Liver (tissue), 9 donors: ENCODE measurements around the gene SMPD2. TPM values are rescaled to one million over a fixed set of nuclear protein-coding genes. Genes with fewer than 3 reads are reported as not detected.

Source experiments
- DNase-seq: peaks from one replicate; pipeline ENCODE4 v3.0.0-alpha.2; 2017; ENCODE audit warnings: low spot score
- H3K27ac ChIP-seq, 2 donors: one replicate each; pipeline ENCODE4 v1.7.0; 2013; ENCODE audit warnings: inconsistent platforms in 2 of 2, low read length in 2 of 2, control low read depth in 1 of 2, low read depth in 1 of 2, mild to moderate bottlenecking in 1 of 2
- H3K27me3 ChIP-seq, 4 donors: one replicate each; pipeline versions ENCODE4 v1.6.1 to v1.7.0; 2013; ENCODE audit warnings: low read length in 3 of 4, inconsistent platforms in 1 of 4, mild to moderate bottlenecking in 1 of 4, moderate library complexity in 1 of 4; ENCODE audit not compliant: control insufficient read depth in 4 of 4, insufficient read depth in 4 of 4
- H3K36me3 ChIP-seq, 4 donors: one replicate each; pipeline versions ENCODE4 v1.6.1 to v1.7.0; 2013; ENCODE audit warnings: low read length in 3 of 4, mild to moderate bottlenecking in 3 of 4, low read depth in 1 of 4, moderate library complexity in 1 of 4; ENCODE audit not compliant: control insufficient read depth in 4 of 4, insufficient read depth in 3 of 4
- H3K4me1 ChIP-seq, 4 donors: one replicate each; pipeline versions ENCODE4 v1.6.1 to v1.7.0; 2013; ENCODE audit warnings: low read length in 3 of 4, mild to moderate bottlenecking in 3 of 4, moderate library complexity in 1 of 4; ENCODE audit not compliant: control insufficient read depth in 4 of 4, insufficient read depth in 4 of 4
- H3K4me3 ChIP-seq, 3 donors: one replicate each; pipeline versions ENCODE4 v1.6.1 to v1.7.0; 2013; ENCODE audit warnings: low read length in 3 of 3, control low read depth in 1 of 3, low read depth in 1 of 3, mild to moderate bottlenecking in 1 of 3
- H3K9ac ChIP-seq, 2 donors: one replicate each; pipeline ENCODE4 v1.7.0; 2013; ENCODE audit warnings: low read length in 2 of 2, mild to moderate bottlenecking in 2 of 2, moderate library complexity in 2 of 2, control low read depth in 1 of 2, low read depth in 1 of 2
- H3K9me3 ChIP-seq, 4 donors: one replicate each; pipeline versions ENCODE4 v1.6.1 to v1.7.0; 2013; ENCODE audit warnings: low read length in 3 of 4; ENCODE audit not compliant: control insufficient read depth in 4 of 4
- EGR1 ChIP-seq, 2 donors: IDR thresholded peaks; 2 replicates each; pipeline ENCODE4 v1.6.1; 2016 to 2018; ENCODE audit warnings: antibody characterized with exemption in 2 of 2, low read depth in 2 of 2
- FOXA2 ChIP-seq: IDR thresholded peaks from 2 replicates; pipeline ENCODE4 v1.6.1; 2016; ENCODE audit warnings: antibody characterized with exemption
- GABPA ChIP-seq, 2 donors: IDR thresholded peaks in 1 of 2; conservative IDR thresholded peaks in 1 of 2; 2 replicates each; pipeline ENCODE4 v1.6.1; 2016; ENCODE audit warnings: antibody characterized with exemption in 2 of 2, mild to moderate bottlenecking in 1 of 2, moderate library complexity in 1 of 2
- HNF4G ChIP-seq: IDR thresholded peaks from 2 replicates; pipeline ENCODE4 v1.6.1; 2016; ENCODE audit warnings: antibody characterized with exemption
- JUND ChIP-seq, 2 donors: IDR thresholded peaks; 2 replicates each; pipeline ENCODE4 v1.6.1; 2016; ENCODE audit warnings: antibody characterized with exemption in 2 of 2
- MAX ChIP-seq: IDR thresholded peaks from 2 replicates; pipeline ENCODE4 v1.6.1; 2016; ENCODE audit warnings: antibody characterized with exemption
- NR2F2 ChIP-seq: IDR thresholded peaks from 2 replicates; pipeline ENCODE4 v1.6.1; 2016; ENCODE audit warnings: antibody characterized with exemption
- REST ChIP-seq: IDR thresholded peaks from 2 replicates; pipeline ENCODE4 v1.6.1; 2016; ENCODE audit warnings: antibody characterized with exemption, mild to moderate bottlenecking
- RXRA ChIP-seq, 2 donors: IDR thresholded peaks; 2 replicates each; pipeline ENCODE4 v1.6.1; 2017 to 2018; ENCODE audit warnings: antibody characterized with exemption in 2 of 2, mild to moderate bottlenecking in 1 of 2
- SP1 ChIP-seq: IDR thresholded peaks from 2 replicates; pipeline ENCODE4 v1.6.1; 2018; ENCODE audit warnings: antibody characterized with exemption, mild to moderate bottlenecking
- TAF1 ChIP-seq: conservative IDR thresholded peaks from 2 replicates; pipeline ENCODE4 v1.6.1; 2016; ENCODE audit warnings: antibody characterized with exemption, mild to moderate bottlenecking
- ZBTB33 ChIP-seq: IDR thresholded peaks from 2 replicates; pipeline ENCODE4 v1.6.1; 2016; ENCODE audit warnings: antibody characterized with exemption
- WGBS: extraction: QIAGEN DNeasy Blood & Tissue Kit; methylation state at CpG from one replicate; pipeline ENCODE4 v1.1.7; 2013; 5-methylcytosine and 5-hydroxymethylcytosine counted together
- polyA plus RNA-seq, 2 donors: library from polyadenylated mRNA; stranded (reverse) in 1 of 2; unstranded in 1 of 2; fragments of 200-250 nt in 1 of 2; fragments of >200 nt in 1 of 2; fragmentation: Nextera tagmentation in 1 of 2; extraction: Ambion mirVana in 1 of 2; gene quantifications; one replicate each; pipeline versions ENCODE4 v1.2.1 to v1.2.3, GENCODE V29; 2013 to 2015
- total RNA-seq, 2 donors: library from RNA; depleted of rRNA; stranded (reverse); fragments of >200 nt; gene quantifications; one replicate each; pipeline ENCODE4 v1.2.3, GENCODE V29; 2014
- TF ChIP-seq, protein P1 (sequence below): fragments of 150-350 bp; IDR thresholded peaks from 2 replicates; pipeline ENCODE4 v1.5.1; 2017; ENCODE audit warnings: improper control_type of control experiment, low read depth, low read length; ENCODE audit not compliant: missing input control
- donor health status: healthy.
- donor health status: healthy.
- donor health status: healthy.
- donor health status: healthy.
- donor health status: healthy.

SMPD2 gene
- total and polyA plus RNA-seq, 4 donors, result 3.3 to 5.1 (median 4.2) TPM

- no peak for DNase-seq
- H3K9me3 ChIP-seq, result no peaks in the 10 kb centered on the region
- TF ChIP-seq ZBTB33 (no peak), JUND (IDR thresholded peaks at IDR 0.05) (no peak)
- H3K4me3 ChIP-seq, result no peak overlapping the region
- no peak overlapping the region for H3K9ac ChIP-seq
- 93% methylated on average over 9 of the region's 9 CpGs for WGBS
- no peaks in the 10 kb centered on the region for H3K36me3 ChIP-seq
- H3K4me1 ChIP-seq, result peaks cover 8 to 19% (median 16%) of the 10 kb centered on the region in 4 donors
- H3K27ac ChIP-seq, result no peak overlapping the region
- H3K27me3 ChIP-seq, result no peaks in the 10 kb centered on the region
Measured at GRCh38 chr6:109452181-109452580, 11.7 kb downstream of the SMPD2 start.

DNA sequence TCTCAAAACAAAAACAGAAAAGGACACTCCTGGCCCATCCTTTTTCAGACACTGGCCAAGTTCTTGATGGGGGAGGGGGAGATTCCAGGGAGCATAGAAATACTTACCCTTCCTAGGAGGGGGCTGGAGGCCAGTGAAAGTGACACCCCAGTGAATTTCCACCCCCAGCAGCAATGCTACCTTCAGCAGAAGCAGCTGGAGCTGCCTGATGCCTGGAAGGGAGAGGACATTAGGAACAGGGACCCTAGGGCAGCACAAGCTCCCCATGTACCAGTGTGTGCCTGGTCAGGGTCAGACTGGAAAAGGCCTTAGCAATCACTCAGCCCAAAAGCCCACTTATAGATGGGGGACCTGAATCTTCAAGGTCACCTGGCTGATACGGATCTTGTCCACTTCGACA is 12.6 kb downstream of the SMPD2 start:
- no peak overlapping the region for H3K4me3 ChIP-seq
- no peaks in the 10 kb centered on the region for H3K36me3 ChIP-seq
- peaks cover 8 to 19% (median 16%) of the 10 kb centered on the region in 4 donors for H3K4me1 ChIP-seq

GRCh38 chr6:109453594-109454495 is 13.3 kb downstream of the SMPD2 start:
- Histone ChIP-seq H3K27me3 (no peaks in the 10 kb centered on the region), H3K27ac (peak overlapping the region in 1 of 2 donors; percentile 74), H3K4me3 (no peak overlapping the region), H3K9ac (no peak overlapping the region), H3K9me3 (no peaks in the 10 kb centered on the region), H3K4me1 (peaks cover 8 to 19% (median 16%) of the 10 kb centered on the region in 4 donors), H3K36me3 (no peaks in the 10 kb centered on the region)
- 93% methylated on average over 27 of the region's 27 CpGs for WGBS
- DNase-seq, result no peak
- no peak for TF ChIP-seq REST
- TF ChIP-seq FOXA2, result no peak
- TF ChIP-seq EGR1 (IDR thresholded peaks at IDR 0.05; ENCODE audit: low read depth in 2 of 2), result no peak
- no peak for TF ChIP-seq MAX
- no peak for TF ChIP-seq TAF1
- TF ChIP-seq RXRA (IDR thresholded peaks at IDR 0.05), result no peak
- TF ChIP-seq, protein P1, sequence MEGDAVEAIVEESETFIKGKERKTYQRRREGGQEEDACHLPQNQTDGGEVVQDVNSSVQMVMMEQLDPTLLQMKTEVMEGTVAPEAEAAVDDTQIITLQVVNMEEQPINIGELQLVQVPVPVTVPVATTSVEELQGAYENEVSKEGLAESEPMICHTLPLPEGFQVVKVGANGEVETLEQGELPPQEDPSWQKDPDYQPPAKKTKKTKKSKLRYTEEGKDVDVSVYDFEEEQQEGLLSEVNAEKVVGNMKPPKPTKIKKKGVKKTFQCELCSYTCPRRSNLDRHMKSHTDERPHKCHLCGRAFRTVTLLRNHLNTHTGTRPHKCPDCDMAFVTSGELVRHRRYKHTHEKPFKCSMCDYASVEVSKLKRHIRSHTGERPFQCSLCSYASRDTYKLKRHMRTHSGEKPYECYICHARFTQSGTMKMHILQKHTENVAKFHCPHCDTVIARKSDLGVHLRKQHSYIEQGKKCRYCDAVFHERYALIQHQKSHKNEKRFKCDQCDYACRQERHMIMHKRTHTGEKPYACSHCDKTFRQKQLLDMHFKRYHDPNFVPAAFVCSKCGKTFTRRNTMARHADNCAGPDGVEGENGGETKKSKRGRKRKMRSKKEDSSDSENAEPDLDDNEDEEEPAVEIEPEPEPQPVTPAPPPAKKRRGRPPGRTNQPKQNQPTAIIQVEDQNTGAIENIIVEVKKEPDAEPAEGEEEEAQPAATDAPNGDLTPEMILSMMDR, result no peak
- no peak for TF ChIP-seq HNF4G
- no peak for TF ChIP-seq NR2F2

More for the DNA sequence above, 12.6 kb downstream of the SMPD2 start:
- Histone ChIP-seq H3K9me3 (no peaks in the 10 kb centered on the region), H3K27ac (no peak overlapping the region), H3K9ac (no peak overlapping the region), H3K27me3 (no peaks in the 10 kb centered on the region)
- TF ChIP-seq SP1, result no peak
- no peak for TF ChIP-seq HNF4G
- TF ChIP-seq GABPA (IDR thresholded peaks at IDR 0.05 in 1 of 2, conservative IDR thresholded peaks at IDR 0.05 in 1 of 2), result no peak
- 98% methylated on average over 2 of the region's 2 CpGs for WGBS
- DNase-seq, result no peak
